Measurements from ENCODE around the gene GNA12. TPM values are rescaled to one million over a fixed set of nuclear protein-coding genes. Genes with fewer than 3 reads are reported as not detected.

Gene GNA12
- total RNA-seq, 1 donor from 2014 or later: 29.5 TPM

GRCh38 chr7:2849941-2850766 lies 6.0 kb upstream of the GNA12 start:
- H3K27me3 ChIP-seq: no peaks in the 10 kb centered on the region
- intact Hi-C loops (cut with DNase I): no loop called here
- H3K4me1 ChIP-seq: no peaks in the 10 kb centered on the region
- DNase-seq (ENCODE audit: extremely low spot score in 2 of 2): no peak
- H3K27ac ChIP-seq: no peak overlapping the region
- H3K36me3 ChIP-seq: no peaks in the 10 kb centered on the region
- no peak overlapping the region for H3K4me3 ChIP-seq
- H3K9me3 ChIP-seq: no peaks in the 10 kb centered on the region
- no peak for TF ChIP-seq CTCF (IDR thresholded peaks at IDR 0.05)
- no peak for TF ChIP-seq POLR2A (IDR thresholded peaks at IDR 0.05)
- TF ChIP-seq POLR2AphosphoS5 (IDR thresholded peaks at IDR 0.05; ENCODE audit: insufficient read depth in 1 of 2, low read depth in 1 of 2): no peak

DNA sequence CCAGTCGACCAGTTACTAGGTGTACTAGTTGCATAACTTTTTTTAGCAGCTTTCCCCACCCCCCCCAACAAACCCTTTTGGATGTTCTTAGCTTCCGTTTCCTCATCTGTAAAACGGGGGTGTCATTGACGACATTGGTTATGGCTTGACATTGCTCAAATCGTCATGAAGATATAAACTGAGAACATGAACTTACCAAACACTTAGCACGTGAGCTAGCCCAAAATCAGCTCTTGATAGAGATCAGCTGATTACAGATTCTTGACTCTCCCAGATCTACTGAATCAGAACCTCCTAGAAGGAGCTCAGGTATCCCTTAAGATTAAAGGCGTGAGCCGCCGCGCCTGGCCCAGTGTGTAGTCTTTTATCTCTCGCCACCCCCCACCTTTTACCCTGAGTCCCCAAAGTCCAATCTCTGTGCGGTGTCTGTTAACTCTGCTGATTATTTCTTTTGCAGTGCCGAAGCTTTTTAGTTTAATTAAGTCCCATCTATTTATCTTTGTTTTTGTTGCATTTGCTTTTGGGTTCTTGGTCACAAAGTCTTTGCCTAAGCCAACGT lies 1.0 kb upstream of the GNA12 start:
- Histone ChIP-seq H3K27me3 (no peaks in the 10 kb centered on the region), H3K9me3 (no peaks in the 10 kb centered on the region), H3K4me1 (peaks cover 27% of the 10 kb centered on the region), H3K4me3 (peak overlapping the region; percentile 35 to 47), H3K36me3 (no peaks in the 10 kb centered on the region), H3K27ac (no peak overlapping the region)
- intact Hi-C loops (cut with DNase I): no loop called here
- DNase-seq (ENCODE audit: extremely low spot score in 2 of 2): no peak
- TF ChIP-seq CTCF (IDR thresholded peaks at IDR 0.05) (no peak), POLR2AphosphoS5 (IDR thresholded peaks at IDR 0.05; ENCODE audit: insufficient read depth in 1 of 2, low read depth in 1 of 2) (no peak), POLR2A (IDR thresholded peaks at IDR 0.05) (no peak)

- DNase-seq (ENCODE audit: extremely low spot score in 2 of 2): no peak
- Histone ChIP-seq H3K9me3 (no peaks in the 10 kb centered on the region), H3K27ac (peak overlapping the region; percentile 55), H3K27me3 (no peaks in the 10 kb centered on the region), H3K36me3 (no peaks in the 10 kb centered on the region), H3K4me1 (peaks cover 27% of the 10 kb centered on the region), H3K4me3 (peak overlapping the region; percentile 60 to 80)
- TF ChIP-seq POLR2A (IDR thresholded peaks at IDR 0.05): no peak
- no peak for TF ChIP-seq CTCF (IDR thresholded peaks at IDR 0.05)
- no peak for TF ChIP-seq POLR2AphosphoS5 (IDR thresholded peaks at IDR 0.05; ENCODE audit: insufficient read depth in 1 of 2, low read depth in 1 of 2)
- intact Hi-C loops (cut with DNase I): no loop called here
These were observed 376 bp downstream of the GNA12 start for GRCh38 chr7:2843711-2844152.

DNA sequence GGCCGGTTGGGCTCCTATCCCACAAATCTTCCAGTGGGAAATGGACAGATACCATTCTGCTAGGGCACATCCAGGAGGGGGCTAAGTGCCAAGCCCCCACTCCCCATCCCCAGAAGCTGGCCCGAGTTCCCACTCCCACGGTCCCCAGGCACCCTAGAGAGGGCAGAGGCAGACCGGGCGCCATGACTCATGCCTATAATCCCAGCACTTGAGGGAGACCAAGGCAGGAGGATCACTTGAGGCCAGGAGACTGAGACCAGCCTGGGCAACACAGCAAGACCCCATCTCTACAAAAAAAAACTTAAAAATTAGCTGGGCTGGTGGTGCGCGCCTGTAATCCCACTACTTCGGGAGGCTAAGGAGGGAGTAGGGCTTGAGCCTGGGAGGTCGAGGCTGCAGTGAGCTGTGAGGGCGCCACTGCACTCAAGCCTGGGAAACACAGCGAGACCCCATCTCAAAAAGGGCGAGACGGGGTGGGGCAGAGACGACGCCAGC lies 870 bp downstream of the GNA12 start:
- no peaks in the 10 kb centered on the region for H3K27me3 ChIP-seq
- H3K27ac ChIP-seq: peak overlapping the region; percentile 55
- no peaks in the 10 kb centered on the region for H3K9me3 ChIP-seq
- intact Hi-C loops (cut with DNase I): no loop called here
- peak overlapping the region; percentile 60 to 80 for H3K4me3 ChIP-seq
- no peak for DNase-seq (ENCODE audit: extremely low spot score in 2 of 2)
- no peak for TF ChIP-seq POLR2A (IDR thresholded peaks at IDR 0.05)
- no peak for TF ChIP-seq CTCF (IDR thresholded peaks at IDR 0.05)
- TF ChIP-seq POLR2AphosphoS5 (IDR thresholded peaks at IDR 0.05; ENCODE audit: insufficient read depth in 1 of 2, low read depth in 1 of 2): no peak
- H3K36me3 ChIP-seq: no peaks in the 10 kb centered on the region
- peaks cover 27% of the 10 kb centered on the region for H3K4me1 ChIP-seq

DNA sequence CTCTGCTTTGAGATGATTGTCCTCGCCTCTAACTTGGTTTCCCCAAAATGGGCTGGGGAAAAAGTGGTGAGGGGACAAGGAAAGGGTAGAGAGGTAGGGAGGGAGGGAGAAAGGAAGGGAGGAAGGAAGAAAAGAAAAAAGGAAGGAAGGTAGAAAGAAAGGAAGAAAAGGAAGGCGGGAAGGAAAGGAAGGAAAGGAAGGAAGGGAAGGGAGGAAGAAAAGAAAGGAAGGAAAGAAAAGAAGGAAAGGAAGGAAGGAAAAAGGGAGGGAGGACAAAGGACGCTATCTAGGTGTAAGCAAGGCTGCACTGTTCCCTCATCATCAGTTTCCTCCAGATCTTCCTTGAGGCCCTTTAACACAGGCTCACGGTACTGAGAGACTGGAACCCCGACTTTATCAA lies 2.2 kb downstream of the GNA12 start:
- Histone ChIP-seq H3K4me1 (peaks cover 40% of the 10 kb centered on the region), H3K27ac (peak overlapping the region; percentile 27)
- intact Hi-C loops (cut with DNase I): no loop called here

More for the DNA sequence above, 2.2 kb downstream of the GNA12 start:
- no peak for TF ChIP-seq POLR2AphosphoS5 (IDR thresholded peaks at IDR 0.05; ENCODE audit: insufficient read depth in 1 of 2, low read depth in 1 of 2)
- TF ChIP-seq CTCF (IDR thresholded peaks at IDR 0.05): no peak
- TF ChIP-seq POLR2A (IDR thresholded peaks at IDR 0.05): no peak
- Histone ChIP-seq H3K4me3 (peak overlapping the region in 1 of 2 donors; percentile 7), H3K27me3 (no peaks in the 10 kb centered on the region), H3K9me3 (no peaks in the 10 kb centered on the region), H3K36me3 (no peaks in the 10 kb centered on the region)
- DNase-seq (ENCODE audit: extremely low spot score in 2 of 2): no peak

Data from vagina (tissue), 2 donors.